VCaP (cell line): ENCODE measurements around the gene PDXK.

ENCODE experiments used
- H3K27ac ChIP-seq: fragments of 450-650 bp; 2 replicates; pipeline ENCODE4 v1.5.1; 2017
- TF ChIP-seq, protein P1 (sequence below): fragments of 450-650 bp; conservative IDR thresholded peaks from 2 replicates; pipeline ENCODE4 v1.5.1; 2017; ENCODE audit warnings: mild to moderate bottlenecking, moderate library complexity

Gene PDXK

DNA sequence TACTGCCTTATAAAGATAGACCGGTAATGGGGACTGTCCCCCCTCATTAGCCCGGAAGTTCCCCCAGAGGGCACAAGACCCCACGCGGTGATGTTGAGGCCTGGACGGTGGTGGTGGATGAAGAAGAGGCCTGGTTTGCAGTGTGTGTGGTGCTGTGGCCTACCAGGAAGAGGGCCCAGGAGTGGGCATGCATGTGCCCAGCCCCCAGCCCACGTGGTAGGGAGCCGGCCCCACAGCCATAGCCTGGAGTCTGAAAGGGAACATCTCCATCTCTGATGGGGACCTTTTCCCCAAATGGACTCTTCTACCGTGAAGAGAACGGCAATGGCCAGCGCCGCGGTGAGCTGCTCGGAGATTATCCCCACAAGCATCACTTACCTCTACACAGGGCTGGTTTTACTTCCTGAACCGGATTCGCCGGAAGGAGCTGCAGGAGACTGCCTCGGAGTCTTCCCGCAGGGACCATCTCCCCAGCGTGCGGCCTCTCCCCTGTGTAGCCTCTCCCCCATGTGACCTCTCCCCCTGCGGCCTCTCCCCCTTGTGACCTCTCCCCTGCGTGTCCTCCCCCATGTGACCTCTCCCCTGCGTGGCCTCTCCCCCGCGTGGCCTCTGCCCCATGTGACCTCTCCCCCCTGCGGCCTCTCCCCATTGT, 91.0 kb downstream of the PDXK start:
- no peak overlapping the region; the same call in 1 of the 2 replicates for H3K27ac ChIP-seq
- TF ChIP-seq, protein P1, sequence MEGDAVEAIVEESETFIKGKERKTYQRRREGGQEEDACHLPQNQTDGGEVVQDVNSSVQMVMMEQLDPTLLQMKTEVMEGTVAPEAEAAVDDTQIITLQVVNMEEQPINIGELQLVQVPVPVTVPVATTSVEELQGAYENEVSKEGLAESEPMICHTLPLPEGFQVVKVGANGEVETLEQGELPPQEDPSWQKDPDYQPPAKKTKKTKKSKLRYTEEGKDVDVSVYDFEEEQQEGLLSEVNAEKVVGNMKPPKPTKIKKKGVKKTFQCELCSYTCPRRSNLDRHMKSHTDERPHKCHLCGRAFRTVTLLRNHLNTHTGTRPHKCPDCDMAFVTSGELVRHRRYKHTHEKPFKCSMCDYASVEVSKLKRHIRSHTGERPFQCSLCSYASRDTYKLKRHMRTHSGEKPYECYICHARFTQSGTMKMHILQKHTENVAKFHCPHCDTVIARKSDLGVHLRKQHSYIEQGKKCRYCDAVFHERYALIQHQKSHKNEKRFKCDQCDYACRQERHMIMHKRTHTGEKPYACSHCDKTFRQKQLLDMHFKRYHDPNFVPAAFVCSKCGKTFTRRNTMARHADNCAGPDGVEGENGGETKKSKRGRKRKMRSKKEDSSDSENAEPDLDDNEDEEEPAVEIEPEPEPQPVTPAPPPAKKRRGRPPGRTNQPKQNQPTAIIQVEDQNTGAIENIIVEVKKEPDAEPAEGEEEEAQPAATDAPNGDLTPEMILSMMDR = no peak

GRCh38 chr21:43810505-43811261, 91.8 kb downstream of the PDXK start:
- TF ChIP-seq, protein P1 = peak; percentile 99
- peak overlapping the region; percentile 76 for H3K27ac ChIP-seq

GRCh38 chr21:43811262-43812105, 92.6 kb downstream of the PDXK start:
- TF ChIP-seq, protein P1 = no peak
- H3K27ac ChIP-seq = peak overlapping the region; percentile 76
